SIG-M5 treated with dmso at 0.1 percent for 504 hours (cell line): ENCODE results near the gene RNF113B.

ENCODE experiments used
- DNase-seq: peaks from one replicate; lab custom pipeline; 2025; ENCODE audit not compliant: unreplicated experiment; lab: John Stamatoyannopoulos, UW

The RNF113B gene

GRCh38 chr13:98175043-98175442 lies 2.0 kb downstream of the RNF113B start:
- DNase-seq: no peak

DNA sequence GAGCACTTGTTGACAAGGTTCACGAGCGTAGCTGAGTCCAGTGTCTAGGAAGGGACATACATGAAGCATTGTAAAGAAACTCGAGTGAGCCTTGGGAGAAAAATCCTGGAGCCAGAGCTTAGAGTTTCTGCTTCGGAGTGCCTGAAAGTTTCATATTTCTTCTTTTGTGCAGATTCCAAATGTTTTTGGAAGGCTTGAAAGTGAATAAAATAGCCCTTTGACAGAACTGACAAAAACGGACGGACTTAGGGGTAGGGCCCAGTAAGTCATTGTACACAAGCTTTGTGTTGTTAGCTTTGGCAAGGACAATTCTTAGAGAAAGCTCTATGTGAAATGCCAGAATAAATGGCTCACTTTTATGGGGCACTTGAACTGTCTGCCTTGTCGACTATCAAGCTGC lies 2.8 kb downstream of the RNF113B start:
- DNase-seq: no peak

DNA sequence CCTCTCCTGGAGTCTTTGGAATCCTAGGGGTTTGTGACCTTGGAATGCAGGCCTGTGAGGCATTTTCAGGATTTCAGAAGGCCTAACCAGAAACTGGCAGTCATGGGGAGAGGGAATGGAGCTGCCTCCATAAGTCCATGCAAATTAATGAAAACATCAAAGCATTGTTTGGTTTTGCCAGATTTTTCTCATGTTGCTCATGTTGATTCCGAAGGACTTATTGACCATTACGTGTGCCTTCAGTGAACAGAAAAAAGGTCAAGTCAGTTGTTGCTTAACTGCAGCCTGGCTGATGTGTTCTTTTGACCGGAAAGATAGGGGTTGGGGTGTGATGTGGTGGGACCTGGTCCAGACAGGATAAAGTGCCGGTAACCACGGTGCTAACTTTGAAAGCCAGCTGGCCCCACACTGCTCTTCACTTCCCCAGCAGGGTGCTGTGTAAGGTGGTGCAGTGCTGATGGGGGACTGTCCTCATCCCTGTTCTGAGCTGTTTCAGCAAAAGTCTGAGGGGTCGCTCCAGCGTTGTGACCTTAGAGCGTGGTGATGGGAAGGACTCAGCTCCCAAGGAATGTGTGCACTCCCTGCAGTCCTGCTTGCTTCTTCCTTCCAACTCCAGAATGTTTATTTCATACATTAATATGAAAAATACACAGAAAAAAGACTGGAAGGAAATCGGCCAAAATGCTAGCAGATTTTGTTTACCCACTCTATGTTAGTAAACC lies 3.5 kb downstream of the RNF113B start:
- DNase-seq: no peak

- DNase-seq: no peak
Observed at GRCh38 chr13:98172590-98173422, 4.3 kb downstream of the RNF113B start.

GRCh38 chr13:98171900-98172589 lies 5.0 kb downstream of the RNF113B start:
- DNase-seq: no peak

- DNase-seq: no peak
Observed at GRCh38 chr13:98169331-98169730, 7.7 kb downstream of the RNF113B start.

DNA sequence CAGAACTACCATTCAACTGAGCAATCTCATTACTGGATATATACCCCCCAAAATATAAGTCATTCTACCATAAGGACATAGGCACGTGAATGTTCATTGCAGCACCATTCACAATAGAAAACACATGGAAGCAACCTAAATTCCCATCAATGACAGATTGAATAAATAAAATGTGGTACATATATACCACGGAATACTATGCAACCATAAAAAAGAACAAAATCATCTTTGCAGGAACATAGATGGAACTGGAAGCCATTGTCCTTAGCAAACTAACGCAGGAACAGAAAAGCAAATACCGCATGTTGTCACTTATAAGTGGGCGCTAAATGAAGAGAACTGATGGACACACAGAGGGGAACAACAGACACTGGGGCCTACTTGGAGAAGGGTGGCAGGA lies 14.1 kb downstream of the RNF113B start:
- no peak for DNase-seq

DNA sequence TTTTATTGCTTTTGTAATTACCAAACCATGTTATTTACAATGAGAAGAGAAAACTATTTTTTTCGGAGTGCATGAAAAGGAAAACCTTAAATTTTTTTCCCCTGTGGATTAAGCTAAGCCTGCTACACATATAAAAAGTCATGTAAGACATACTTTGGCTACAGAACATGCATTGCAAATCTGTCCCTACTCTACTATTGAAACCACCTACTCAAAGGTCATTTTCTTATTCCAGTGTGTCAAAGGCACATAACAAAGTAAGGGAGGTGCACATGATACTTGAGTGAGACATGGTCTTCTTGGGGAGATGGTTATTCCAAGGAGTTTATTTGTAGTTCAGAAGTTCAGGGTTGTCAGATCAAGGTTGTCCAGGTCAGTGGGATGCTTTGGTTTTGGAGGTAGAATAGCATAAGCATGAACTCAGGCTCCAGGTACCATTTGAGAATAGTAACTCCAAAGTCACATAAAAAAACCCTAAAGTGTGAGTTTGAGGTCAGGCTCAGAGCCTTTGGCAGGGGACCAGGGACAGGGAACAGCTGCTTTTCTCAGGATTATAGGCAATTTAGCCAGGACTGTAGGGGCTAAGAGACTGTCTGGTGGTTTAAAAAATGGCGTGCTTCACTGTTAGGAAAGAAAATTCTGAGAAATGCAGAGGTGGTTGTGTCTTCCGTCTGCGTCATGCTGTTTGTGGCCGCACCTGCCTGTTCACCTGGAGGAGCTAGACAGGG lies 18.7 kb downstream of the RNF113B start:
- DNase-seq: no peak

DNA sequence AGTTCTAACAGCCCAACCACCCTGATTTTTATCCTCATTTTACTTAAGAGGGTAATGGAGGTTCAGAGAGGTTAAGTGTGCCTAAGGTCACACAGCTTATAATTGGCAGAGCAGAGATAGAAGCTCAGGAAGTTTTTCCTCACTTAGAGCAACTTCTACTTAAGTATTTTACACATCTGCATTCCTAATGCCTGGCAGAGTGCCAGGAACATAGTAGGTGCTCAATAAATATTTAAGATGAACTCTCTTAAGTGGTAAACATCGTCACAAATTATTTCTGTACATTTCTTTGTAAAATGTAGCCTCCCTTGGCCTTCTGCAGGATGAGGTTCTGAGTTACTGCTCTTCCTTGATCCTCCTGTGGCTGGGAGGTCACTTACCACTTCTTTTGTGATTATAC lies 19.5 kb downstream of the RNF113B start:
- DNase-seq: no peak

DNA sequence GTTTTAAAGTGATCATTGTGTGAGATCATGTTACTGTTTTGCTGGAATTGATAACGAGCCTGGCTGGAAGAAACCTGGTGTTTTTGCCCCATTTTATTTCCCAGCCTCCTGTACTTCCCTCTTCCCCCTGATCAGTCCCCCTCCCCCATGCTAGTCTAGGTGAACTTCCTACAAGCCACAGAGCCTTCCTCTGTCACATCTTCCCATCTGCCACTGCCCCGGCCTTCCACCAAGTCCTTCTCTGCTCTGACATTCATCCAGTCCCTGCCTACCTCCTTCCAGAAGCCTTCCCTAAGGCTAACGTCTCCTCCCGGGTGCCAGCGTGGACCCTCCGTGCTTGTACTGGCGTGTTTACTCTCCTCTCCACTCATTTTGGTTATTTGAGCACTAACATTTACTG lies 19.9 kb downstream of the RNF113B start:
- no peak for DNase-seq

DNA sequence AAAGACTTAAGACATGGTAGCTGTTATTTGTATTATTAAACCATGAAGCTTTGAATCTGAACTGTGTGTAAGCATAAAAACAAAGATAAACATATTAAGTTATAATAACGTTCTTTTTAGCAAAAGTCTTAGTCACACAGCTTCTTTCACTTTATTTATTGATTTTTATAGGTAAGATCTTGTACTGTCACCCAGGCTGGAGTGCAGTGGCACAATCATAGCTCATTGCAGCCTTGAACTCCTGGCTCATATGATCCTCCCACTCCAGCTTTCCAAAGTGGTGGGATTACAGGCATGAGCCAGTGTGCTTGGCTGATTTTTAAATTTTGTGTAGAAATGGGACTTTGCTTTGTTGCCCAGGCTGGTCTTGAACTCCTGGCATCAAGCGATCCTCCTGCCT lies 20.8 kb downstream of the RNF113B start:
- DNase-seq: no peak

DNA sequence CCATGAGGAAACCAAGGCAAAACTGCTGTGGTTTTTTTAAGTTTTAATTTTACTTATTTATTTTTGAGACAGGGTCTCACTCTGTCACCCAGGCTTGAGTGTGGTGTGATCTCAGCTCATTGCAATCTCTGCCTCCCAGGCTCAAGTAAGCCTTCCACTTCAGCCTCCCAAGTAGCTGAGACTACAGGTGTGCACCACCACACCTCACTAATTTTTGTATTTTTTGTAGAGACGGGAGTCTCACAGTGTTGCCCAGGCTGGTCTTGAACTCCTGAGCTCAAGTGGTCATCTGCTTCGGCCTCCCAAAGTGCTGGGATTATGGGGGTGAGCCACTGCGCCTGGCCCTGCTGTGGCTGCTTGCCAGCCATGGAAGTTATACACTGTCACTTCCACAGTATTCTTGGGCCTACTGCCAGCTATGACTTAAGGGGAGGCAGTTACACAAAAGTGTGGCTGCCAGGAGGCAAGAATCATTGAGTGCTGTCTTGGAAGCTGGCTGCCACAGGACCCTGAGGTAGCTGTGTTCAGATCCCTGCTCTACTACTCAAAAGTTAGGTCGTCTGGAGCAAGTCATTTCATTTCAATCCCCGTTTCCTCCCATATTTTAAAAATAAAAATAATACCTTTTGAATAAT lies 21.5 kb downstream of the RNF113B start:
- DNase-seq: no peak

DNA sequence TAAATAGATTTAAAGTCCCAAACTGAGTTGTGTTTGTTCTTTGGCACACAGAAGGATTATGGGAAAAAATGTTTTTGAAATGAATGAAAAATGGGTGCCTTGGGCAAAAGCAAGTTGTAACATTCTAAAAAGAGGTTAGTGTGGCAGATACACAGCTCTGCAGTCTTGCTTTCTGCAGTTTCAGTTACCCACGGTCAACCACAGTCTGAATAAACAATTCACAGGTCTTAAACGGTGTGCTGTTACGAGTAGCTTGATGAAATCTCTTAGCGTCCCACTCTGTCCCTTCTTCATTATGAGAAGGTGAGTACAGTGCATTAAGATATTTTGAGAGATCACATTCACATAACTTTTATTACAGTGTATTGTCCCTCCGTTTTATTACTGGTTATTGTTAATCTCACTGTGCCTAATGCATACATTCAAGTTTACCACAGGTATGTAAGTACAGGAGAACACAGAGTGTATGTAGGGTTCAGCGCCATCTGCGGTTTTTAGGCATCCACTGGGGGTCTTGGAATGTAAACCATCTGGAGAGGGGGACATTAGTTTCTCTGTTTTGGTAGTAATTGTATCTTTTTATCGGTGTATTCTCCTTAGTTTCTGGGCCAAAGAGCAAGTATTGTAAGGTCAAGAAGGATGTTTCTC lies 26.1 kb downstream of the RNF113B start:
- no peak for DNase-seq

- DNase-seq: no peak
Observed at GRCh38 chr13:98147521-98147920, 29.5 kb downstream of the RNF113B start.

- DNase-seq: no peak
Observed at GRCh38 chr13:98144801-98145350, 32.2 kb downstream of the RNF113B start.

DNA sequence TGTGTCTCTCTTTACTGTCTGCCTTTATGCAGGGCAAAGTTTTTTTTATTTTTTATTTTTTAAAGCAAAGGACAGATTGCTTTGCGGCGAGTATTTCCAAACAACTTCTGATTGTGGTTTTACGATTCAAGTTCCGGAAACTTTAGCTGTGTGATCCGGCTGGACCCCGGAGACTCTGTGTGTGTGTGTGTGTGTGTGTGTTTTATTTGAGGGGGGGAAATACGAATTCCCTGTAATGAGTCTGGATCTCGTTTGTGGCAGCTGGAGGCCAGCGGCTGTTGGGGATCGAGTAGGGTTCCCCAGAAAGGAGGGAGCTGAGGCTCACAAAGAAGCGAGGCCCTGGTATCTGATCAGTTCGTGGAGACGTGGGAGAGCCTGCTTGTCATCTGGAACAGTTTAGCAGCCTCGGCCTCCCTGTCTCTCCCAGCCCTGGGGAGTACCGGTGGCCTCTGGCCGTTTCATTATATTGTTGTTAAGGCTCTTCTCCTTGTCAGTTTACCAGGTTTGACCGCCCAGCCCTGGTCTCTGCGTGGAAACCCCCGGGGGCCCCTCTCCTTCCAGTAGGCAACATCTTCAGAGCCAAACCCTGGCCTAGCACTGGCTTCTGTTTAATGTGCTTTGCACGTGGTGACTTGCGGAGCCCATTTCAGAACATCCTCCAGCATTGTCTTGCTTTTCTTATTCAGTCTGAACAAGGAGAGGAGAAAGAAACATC lies 32.9 kb downstream of the RNF113B start:
- DNase-seq: no peak

- no peak for DNase-seq
Observed at GRCh38 chr13:98143601-98144026, 33.5 kb downstream of the RNF113B start.

DNA sequence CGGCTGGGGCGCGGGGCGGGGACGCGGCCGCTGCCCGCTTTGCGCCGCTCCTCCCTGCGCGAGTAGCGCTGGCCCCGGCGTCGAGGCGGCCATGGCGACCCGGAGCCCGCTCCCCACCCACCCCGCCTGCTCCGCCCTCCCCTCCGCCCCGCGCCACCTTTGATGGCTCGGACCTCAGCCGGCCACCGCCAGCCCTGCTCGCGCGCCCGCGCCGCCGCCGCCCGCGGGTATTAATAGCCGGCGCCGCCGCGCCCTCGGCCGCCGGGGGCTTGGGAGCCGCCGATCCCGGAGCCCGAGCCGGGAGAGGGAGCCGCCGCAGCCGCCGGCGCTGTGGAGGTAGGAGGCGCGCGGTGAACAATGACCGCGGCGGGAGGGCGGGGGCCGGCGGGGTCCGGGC lies 33.9 kb downstream of the RNF113B start:
- DNase-seq: no peak
